ENCODE measurements around the gene KCNH1.

KCNH1 gene

GRCh38 chr1:211019266-211019665 lies 114.7 kb downstream of the KCNH1 start:
- Histone ChIP-seq H2AFZ (ENCODE audit: low read depth, low read length) (no peak overlapping the region), H3K9ac (ENCODE audit: low read length) (no peak overlapping the region), H3K79me2 (ENCODE audit: low read length) (no peaks in the 10 kb centered on the region), H3K27me3 (ENCODE audit: low read depth, low read length) (peaks cover 2% of the 10 kb centered on the region; the same call in 1 of the 2 replicates), H3K36me3 (replicated peaks; ENCODE audit: low read depth, low read length) (no peaks in the 10 kb centered on the region), H3K9me3 (ENCODE audit: insufficient read depth, low read length) (no peaks in the 10 kb centered on the region), H3K4me3 (ENCODE audit: low read length) (no peak overlapping the region), H3K4me1 (ENCODE audit: low read length) (no peaks in the 10 kb centered on the region), H3K27ac (ENCODE audit: low read length) (no peak overlapping the region), H4K20me1 (ENCODE audit: insufficient read depth, low read length) (no peaks in the 10 kb centered on the region), H3K4me2 (ENCODE audit: low read length) (no peak overlapping the region)
- TF ChIP-seq CTCF (IDR thresholded peaks at IDR 0.05; ENCODE audit: low read depth, low read length) (no peak), EZH2phosphoT487 (IDR thresholded peaks at IDR 0.05; ENCODE audit: low read depth) (no peak)

DNA sequence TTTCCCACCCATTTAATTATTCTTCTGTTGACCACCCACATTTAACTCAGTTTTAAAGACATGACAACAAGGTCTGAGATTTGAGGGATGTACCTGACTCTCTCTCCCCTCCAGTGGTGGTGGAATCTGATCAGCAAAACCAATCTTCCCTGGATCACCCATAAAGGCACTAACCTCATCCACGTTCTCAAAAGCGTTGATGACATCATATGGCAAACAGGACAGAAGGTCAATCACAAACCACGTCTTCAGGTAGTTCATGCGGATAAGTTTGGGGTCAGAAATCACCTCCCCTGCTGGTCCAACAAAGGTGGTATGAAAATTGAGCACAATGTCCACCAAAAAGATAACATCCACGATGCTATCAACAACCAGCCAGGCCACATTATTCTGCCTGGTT lies 115.3 kb downstream of the KCNH1 start:
- no peak for TF ChIP-seq CTCF (IDR thresholded peaks at IDR 0.05; ENCODE audit: low read depth, low read length)
- H2AFZ ChIP-seq (ENCODE audit: low read depth, low read length): no peak overlapping the region
- H3K4me2 ChIP-seq (ENCODE audit: low read length): no peak overlapping the region

GRCh38 chr1:211017075-211017718 lies 116.8 kb downstream of the KCNH1 start:
- H3K36me3 ChIP-seq (replicated peaks; ENCODE audit: low read depth, low read length): no peaks in the 10 kb centered on the region
- H2AFZ ChIP-seq (ENCODE audit: low read depth, low read length): no peak overlapping the region
- H3K27ac ChIP-seq (ENCODE audit: low read length): no peak overlapping the region
- no peak overlapping the region for H3K9ac ChIP-seq (ENCODE audit: low read length)
- no peaks in the 10 kb centered on the region for H3K9me3 ChIP-seq (ENCODE audit: insufficient read depth, low read length)
- H3K4me1 ChIP-seq (ENCODE audit: low read length): no peaks in the 10 kb centered on the region
- peaks cover 2% of the 10 kb centered on the region; the same call in 1 of the 2 replicates for H3K27me3 ChIP-seq (ENCODE audit: low read depth, low read length)
- no peaks in the 10 kb centered on the region for H3K79me2 ChIP-seq (ENCODE audit: low read length)
- H3K4me2 ChIP-seq (ENCODE audit: low read length): no peak overlapping the region
- H3K4me3 ChIP-seq (ENCODE audit: low read length): no peak overlapping the region
- no peaks in the 10 kb centered on the region for H4K20me1 ChIP-seq (ENCODE audit: insufficient read depth, low read length)
- TF ChIP-seq CTCF (IDR thresholded peaks at IDR 0.05; ENCODE audit: low read depth, low read length) (no peak), EZH2phosphoT487 (IDR thresholded peaks at IDR 0.05; ENCODE audit: low read depth) (no peak)

More for the DNA sequence above, 115.3 kb downstream of the KCNH1 start:
- Histone ChIP-seq H3K4me1 (ENCODE audit: low read length) (no peaks in the 10 kb centered on the region), H3K9me3 (ENCODE audit: insufficient read depth, low read length) (no peaks in the 10 kb centered on the region), H3K27me3 (ENCODE audit: low read depth, low read length) (peaks cover 2% of the 10 kb centered on the region; the same call in 1 of the 2 replicates), H3K36me3 (replicated peaks; ENCODE audit: low read depth, low read length) (no peaks in the 10 kb centered on the region), H3K4me3 (ENCODE audit: low read length) (no peak overlapping the region), H3K79me2 (ENCODE audit: low read length) (no peaks in the 10 kb centered on the region), H3K9ac (ENCODE audit: low read length) (no peak overlapping the region), H3K27ac (ENCODE audit: low read length) (no peak overlapping the region), H4K20me1 (ENCODE audit: insufficient read depth, low read length) (no peaks in the 10 kb centered on the region)

GRCh38 chr1:211014275-211014674 lies 119.7 kb downstream of the KCNH1 start:
- Histone ChIP-seq H3K4me1 (ENCODE audit: low read length) (no peaks in the 10 kb centered on the region), H3K4me2 (ENCODE audit: low read length) (no peak overlapping the region), H2AFZ (ENCODE audit: low read depth, low read length) (no peak overlapping the region), H3K79me2 (ENCODE audit: low read length) (no peaks in the 10 kb centered on the region), H3K27ac (ENCODE audit: low read length) (no peak overlapping the region), H3K4me3 (ENCODE audit: low read length) (no peak overlapping the region), H3K36me3 (replicated peaks; ENCODE audit: low read depth, low read length) (no peaks in the 10 kb centered on the region), H3K9ac (ENCODE audit: low read length) (no peak overlapping the region), H3K27me3 (ENCODE audit: low read depth, low read length) (peaks cover 2% of the 10 kb centered on the region; the same call in 1 of the 2 replicates), H3K9me3 (ENCODE audit: insufficient read depth, low read length) (no peaks in the 10 kb centered on the region), H4K20me1 (ENCODE audit: insufficient read depth, low read length) (no peaks in the 10 kb centered on the region)
- TF ChIP-seq CTCF (IDR thresholded peaks at IDR 0.05; ENCODE audit: low read depth, low read length): no peak
- no peak for TF ChIP-seq EZH2phosphoT487 (IDR thresholded peaks at IDR 0.05; ENCODE audit: low read depth)

Data from OCI-LY3 (cell line).